Tibial nerve (tissue), 4 donors: ENCODE measurements around the gene KCNJ1. TPM values are rescaled to one million over a fixed set of nuclear protein-coding genes. Genes with fewer than 3 reads are reported as not detected.

Experiments used
- DNase-seq, 2 donors: peaks; one replicate each; pipeline ENCODE4 v3.0.0-alpha.2; 2019; ENCODE audit warnings: low spot score in 2 of 2
- H3K27ac ChIP-seq, 4 donors: fragments of 200-600 bp; sonication (generic) in 3 of 4; one replicate each; pipeline ENCODE4 v1.5.1; 2017 to 2019; ENCODE audit warnings: mild to moderate bottlenecking in 1 of 4
- H3K27me3 ChIP-seq, 2 donors: fragments of 200-600 bp; sonication (generic) in 1 of 2; one replicate each; pipeline versions ENCODE4 v1.5.1 to v1.6.0; 2017 to 2019
- H3K36me3 ChIP-seq, 3 donors: fragments of 200-600 bp; sonication (generic); one replicate each; pipeline ENCODE4 v1.5.1; 2018 to 2019
- H3K4me1 ChIP-seq, 4 donors: fragments of 200-600 bp; sonication (generic) in 3 of 4; one replicate each; pipeline ENCODE4 v1.5.1; 2017 to 2019
- H3K4me3 ChIP-seq, 4 donors: fragments of 200-600 bp; sonication (generic) in 3 of 4; one replicate each; pipeline ENCODE4 v1.5.1; 2017 to 2019; ENCODE audit warnings: mild to moderate bottlenecking in 1 of 4, moderate library complexity in 1 of 4
- H3K9me3 ChIP-seq, 4 donors: fragments of 200-600 bp; sonication (generic) in 3 of 4; one replicate each; pipeline ENCODE4 v1.5.1; 2017 to 2019
- CTCF ChIP-seq, 5 experiments: fragments of 200-600 bp in 3 of 5; fragments of 450-650 bp in 2 of 5; sonication (generic) in 3 of 5; IDR thresholded peaks; one replicate each; pipeline ENCODE4 v1.5.1; 2016 to 2019; ENCODE audit warnings: antibody characterized with exemption in 5 of 5, mild to moderate bottlenecking in 3 of 5, moderate library complexity in 2 of 5
- EP300 ChIP-seq, 2 donors: sonication (generic); formaldehyde crosslinking; IDR thresholded peaks; one replicate each; pipeline ENCODE4 v1.6.1; 2017; ENCODE audit warnings: antibody characterized with exemption in 2 of 2, mild to moderate bottlenecking in 1 of 2
- POLR2A ChIP-seq, 2 donors: fragments of 450-650 bp; IDR thresholded peaks; one replicate each; pipeline ENCODE4 v1.6.1; 2017; ENCODE audit warnings: antibody characterized with exemption in 2 of 2, mild to moderate bottlenecking in 2 of 2, moderate library complexity in 2 of 2
- WGBS, 2 donors: methylation state at CpG; one replicate each; pipeline ENCODE4 v1.1.5; 2018; 5-methylcytosine and 5-hydroxymethylcytosine counted together
- total RNA-seq, 4 donors: library from RNA; depleted of rRNA; stranded (reverse); fragments of >200 nt; gene quantifications; one replicate each; pipeline ENCODE4 v1.1.0, GENCODE V29; 2016

Gene KCNJ1
- total RNA-seq, 4 donors from 2014 or later = not detected

- Histone ChIP-seq H3K27me3 (no peaks in the 10 kb centered on the region), H3K9me3 (no peaks in the 10 kb centered on the region), H3K36me3 (no peaks in the 10 kb centered on the region), H3K4me3 (no peak overlapping the region), H3K27ac (no peak overlapping the region), H3K4me1 (no peaks in the 10 kb centered on the region)
- WGBS, 2 donors = 79 to 81% methylated on average over 2 of the region's 2 CpGs
- TF ChIP-seq POLR2A (IDR thresholded peaks at IDR 0.05) (no peak), EP300 (IDR thresholded peaks at IDR 0.05) (no peak), CTCF (IDR thresholded peaks at IDR 0.05) (no peak)
- DNase-seq = no peak
These were observed 26.3 kb downstream of the KCNJ1 start for GRCh38 chr11:128840783-128841182.

- Histone ChIP-seq H3K4me1 (no peaks in the 10 kb centered on the region), H3K4me3 (no peak overlapping the region), H3K9me3 (no peaks in the 10 kb centered on the region), H3K36me3 (no peaks in the 10 kb centered on the region), H3K27ac (no peak overlapping the region), H3K27me3 (no peaks in the 10 kb centered on the region)
- TF ChIP-seq CTCF (IDR thresholded peaks at IDR 0.05) = no peak
- no peak for TF ChIP-seq EP300 (IDR thresholded peaks at IDR 0.05)
- TF ChIP-seq POLR2A (IDR thresholded peaks at IDR 0.05) = no peak
- WGBS, 2 donors = 70 to 72% methylated on average over 5 of the region's 5 CpGs
- no peak for DNase-seq
These were observed 27.0 kb downstream of the KCNJ1 start for GRCh38 chr11:128840137-128840536.

GRCh38 chr11:128839081-128839480 lies 28.0 kb downstream of the KCNJ1 start:
- no peaks in the 10 kb centered on the region for H3K4me1 ChIP-seq
- H3K9me3 ChIP-seq = no peaks in the 10 kb centered on the region
- 74 to 77% methylated on average over 5 of the region's 5 CpGs for WGBS, 2 donors
- TF ChIP-seq CTCF (IDR thresholded peaks at IDR 0.05) (no peak), EP300 (IDR thresholded peaks at IDR 0.05) (no peak), POLR2A (IDR thresholded peaks at IDR 0.05) (no peak)
- H3K27me3 ChIP-seq = no peaks in the 10 kb centered on the region
- DNase-seq = no peak
- no peak overlapping the region for H3K27ac ChIP-seq
- no peaks in the 10 kb centered on the region for H3K36me3 ChIP-seq
- H3K4me3 ChIP-seq = no peak overlapping the region

GRCh38 chr11:128837627-128838026 lies 29.5 kb downstream of the KCNJ1 start:
- no peak for DNase-seq
- TF ChIP-seq CTCF (IDR thresholded peaks at IDR 0.05) (no peak), POLR2A (IDR thresholded peaks at IDR 0.05) (no peak), EP300 (IDR thresholded peaks at IDR 0.05) (no peak)
- Histone ChIP-seq H3K36me3 (no peaks in the 10 kb centered on the region), H3K9me3 (no peaks in the 10 kb centered on the region), H3K4me3 (no peak overlapping the region), H3K27ac (no peak overlapping the region), H3K4me1 (no peaks in the 10 kb centered on the region), H3K27me3 (peaks cover 0 to 4% of the 10 kb centered on the region in 2 donors)
- WGBS, 2 donors = 52 to 56% methylated on average over 4 of the region's 4 CpGs

- no peak for DNase-seq
- Histone ChIP-seq H3K4me1 (peaks cover 0 to 3% (median 0%) of the 10 kb centered on the region in 4 donors), H3K4me3 (no peak overlapping the region), H3K27me3 (peaks cover 0 to 10% of the 10 kb centered on the region in 2 donors), H3K9me3 (no peaks in the 10 kb centered on the region), H3K27ac (no peak overlapping the region), H3K36me3 (no peaks in the 10 kb centered on the region)
- WGBS, 2 donors = 34 to 39% methylated on average over 16 of the region's 16 CpGs
- TF ChIP-seq CTCF (IDR thresholded peaks at IDR 0.05) (no peak), EP300 (IDR thresholded peaks at IDR 0.05) (no peak), POLR2A (IDR thresholded peaks at IDR 0.05) (no peak)
These were observed 31.2 kb downstream of the KCNJ1 start for GRCh38 chr11:128835741-128836430.
